Measurements from ENCODE around the gene TANC1.

Gene TANC1

GRCh38 chr2:159101755-159102489, 133.5 kb downstream of the TANC1 start:
- Mint-ChIP-seq H3K27me3 (ENCODE audit: low read depth, poor library complexity) (no peaks in the 10 kb centered on the region), H3K4me3 (no peak overlapping the region), H3K27ac (peak overlapping the region; percentile 49), H3K36me3 (ENCODE audit: low read depth) (peaks cover 60% of the 10 kb centered on the region), H3K4me1 (peaks cover 48% of the 10 kb centered on the region), H3K9me3 (peaks cover 5% of the 10 kb centered on the region)
- no peak for TF ChIP-seq CTCF (IDR thresholded peaks at IDR 0.05)
- no peak for DNase-seq

GRCh38 chr2:159103411-159103810, 135.0 kb downstream of the TANC1 start:
- peaks cover 56% of the 10 kb centered on the region for H3K4me1 Mint-ChIP-seq
- H3K4me3 Mint-ChIP-seq = no peak overlapping the region
- H3K27ac Mint-ChIP-seq = no peak overlapping the region

GRCh38 chr2:159106109-159106508, 137.7 kb downstream of the TANC1 start:
- H3K4me1 Mint-ChIP-seq = peaks cover 53% of the 10 kb centered on the region
- no peak overlapping the region for H3K4me3 Mint-ChIP-seq
- H3K9me3 Mint-ChIP-seq = peaks cover 3% of the 10 kb centered on the region
- DNase-seq = no peak
- H3K27ac Mint-ChIP-seq = peak overlapping the region; percentile 6
- H3K36me3 Mint-ChIP-seq (ENCODE audit: low read depth) = peaks cover 57% of the 10 kb centered on the region
- no peaks in the 10 kb centered on the region for H3K27me3 Mint-ChIP-seq (ENCODE audit: low read depth, poor library complexity)
- TF ChIP-seq CTCF (IDR thresholded peaks at IDR 0.05) = no peak

More at GRCh38 chr2:159103411-159103810, 135.0 kb downstream of the TANC1 start:
- Mint-ChIP-seq H3K9me3 (peaks cover 3% of the 10 kb centered on the region), H3K27me3 (ENCODE audit: low read depth, poor library complexity) (no peaks in the 10 kb centered on the region), H3K36me3 (ENCODE audit: low read depth) (peaks cover 59% of the 10 kb centered on the region)
- TF ChIP-seq CTCF (IDR thresholded peaks at IDR 0.05) = no peak
- no peak for DNase-seq

GRCh38 chr2:159108181-159108893, 139.9 kb downstream of the TANC1 start:
- Mint-ChIP-seq H3K36me3 (ENCODE audit: low read depth) (peaks cover 63% of the 10 kb centered on the region), H3K4me3 (no peak overlapping the region), H3K4me1 (peaks cover 57% of the 10 kb centered on the region), H3K27ac (peak overlapping the region; percentile 97), H3K27me3 (ENCODE audit: low read depth, poor library complexity) (no peaks in the 10 kb centered on the region), H3K9me3 (peaks cover 3% of the 10 kb centered on the region)
- no peak for DNase-seq
- no peak for TF ChIP-seq CTCF (IDR thresholded peaks at IDR 0.05)

GRCh38 chr2:159109517-159109916, 141.1 kb downstream of the TANC1 start:
- H3K9me3 Mint-ChIP-seq = peaks cover 3% of the 10 kb centered on the region
- peaks cover 59% of the 10 kb centered on the region for H3K4me1 Mint-ChIP-seq
- H3K27me3 Mint-ChIP-seq (ENCODE audit: low read depth, poor library complexity) = no peaks in the 10 kb centered on the region

More at GRCh38 chr2:159109517-159109916, 141.1 kb downstream of the TANC1 start:
- H3K4me3 Mint-ChIP-seq = no peak overlapping the region
- no peak for TF ChIP-seq CTCF (IDR thresholded peaks at IDR 0.05)
- no peak for DNase-seq
- H3K36me3 Mint-ChIP-seq (ENCODE audit: low read depth) = peaks cover 74% of the 10 kb centered on the region
- no peak overlapping the region for H3K27ac Mint-ChIP-seq
